A673 (cell line): ENCODE results near the gene ALKBH2. TPM values are rescaled to one million over a fixed set of nuclear protein-coding genes. Genes with fewer than 3 reads are reported as not detected.

ENCODE experiments used
- BruUV-seq: library from RNA; stranded (reverse); fragments of 400-500 nt; replicated peaks from 2 replicates; lab custom pipeline; 2021; lab: Mats Ljungman, UMichigan
- CTCF ChIA-PET: fragments of 300-600 bp; sonication (Branson Sonifier 250); formaldehyde crosslinking; loops from one replicate; lab custom pipeline; 2022; ENCODE audit warnings: antibody characterized with exemption; lab: Charles Lee
- POLR2A ChIA-PET: fragments of 300-600 bp; sonication (Branson Sonifier 250); formaldehyde crosslinking; loops from one replicate; lab custom pipeline; 2022; ENCODE audit warnings: antibody characterized with exemption; ENCODE audit not compliant: low non-redundant PET; lab: Charles Lee
- DNase-seq: peaks from one replicate; pipeline ENCODE4 v3.0.0-alpha.2; 2015; ENCODE audit warnings: low spot score
- H3K27ac ChIP-seq: fragments of 200-600 bp; sonication (generic); 2 replicates; pipeline ENCODE4 v1.5.1; 2016; ENCODE audit warnings: mixed run types, low read depth, mild to moderate bottlenecking, mixed read lengths, antibody characterized with exemption, low read length; ENCODE audit not compliant: poor library complexity, severe bottlenecking
- H3K27me3 ChIP-seq: fragments of 200-600 bp; sonication (generic); replicated peaks from 2 replicates; pipeline ENCODE4 v1.6.1; 2017; ENCODE audit warnings: mixed run types, low read depth, mild to moderate bottlenecking, mixed read lengths, antibody characterized with exemption, low read length; ENCODE audit not compliant: insufficient read depth, poor library complexity
- H3K36me3 ChIP-seq: fragments of 200-600 bp; sonication (generic); 2 replicates; pipeline ENCODE4 v1.6.1; 2016; ENCODE audit warnings: mixed run types, mild to moderate bottlenecking, mixed read lengths, antibody characterized with exemption, low read length; ENCODE audit not compliant: insufficient read depth, poor library complexity, severe bottlenecking
- H3K4me1 ChIP-seq: fragments of 200-600 bp; sonication (generic); 2 replicates; pipeline ENCODE4 v1.6.1; 2017; ENCODE audit warnings: mixed run types, mild to moderate bottlenecking, mixed read lengths, antibody characterized with exemption, low read length; ENCODE audit not compliant: insufficient read depth, poor library complexity, severe bottlenecking
- H3K4me3 ChIP-seq: fragments of 200-600 bp; sonication (generic); 2 replicates; pipeline ENCODE4 v1.5.1; 2016; ENCODE audit warnings: low read depth, mixed run types, mild to moderate bottlenecking, mixed read lengths, low read length; ENCODE audit not compliant: poor library complexity, severe bottlenecking
- H3K9me3 ChIP-seq: fragments of 200-600 bp; sonication (generic); 2 replicates; pipeline ENCODE4 v1.6.1; 2016; ENCODE audit warnings: mixed run types, low read depth, mild to moderate bottlenecking, mixed read lengths, antibody characterized with exemption, low read length; ENCODE audit not compliant: poor library complexity, severe bottlenecking
- CTCF ChIP-seq: fragments of 300-800, 200-600 bp; sonication (generic); conservative IDR thresholded peaks from 2 replicates; pipeline ENCODE4 v1.5.1; 2017; ENCODE audit warnings: low read depth, mild to moderate bottlenecking, antibody characterized with exemption, low read length, moderate library complexity, mixed read lengths
- EZH2 ChIP-seq: fragments of 200-600 bp; sonication (generic); IDR thresholded peaks from 2 replicates; pipeline ENCODE4 v1.6.1; 2017; ENCODE audit warnings: borderline replicate concordance, low read depth, mild to moderate bottlenecking, mixed read lengths, antibody characterized with exemption, low read length; ENCODE audit not compliant: poor library complexity, severe bottlenecking
- intact Hi-C: fragments of 100-400 bp; cut with micrococcal nuclease; formaldehyde crosslinking; loops from one replicate; pipeline ENCODE4 v1.10.0; 2022; ENCODE audit not compliant: unreplicated experiment
- total RNA-seq: library from RNA; stranded (reverse); gene quantifications from 2 replicates; pipeline ENCODE4 v1.2.3, GENCODE V29; 2021

The ALKBH2 gene
- total RNA-seq, 1 experiment from 2014 or later = 40.6 TPM

- H3K36me3 ChIP-seq = peaks cover 31% of the 10 kb centered on the region
- H3K27ac ChIP-seq = peak overlapping the region; percentile 89
- H3K4me1 ChIP-seq = peaks cover 21% of the 10 kb centered on the region
- no peak for DNase-seq
- no peaks in the 10 kb centered on the region for H3K9me3 ChIP-seq
- intact Hi-C loops = loop anchor here (2.0 to 10.0 kb wide), 3 partner anchors 142 to 534 kb away; partner anchors contain the start of genes ISCU and SSH1
- peak overlapping the region; percentile 63 for H3K4me3 ChIP-seq
- ChIA-PET CTCF (interaction anchor here (0.7 kb wide), 1 partner anchor 15 kb away, joined by 9 read pairs; no protein-coding TSS in a partner anchor), POLR2A (interaction anchor here (0.5 kb wide), 1 partner anchor 412 kb away, joined by 3 read pairs; no protein-coding TSS in a partner anchor)
- TF ChIP-seq CTCF (no peak), EZH2 (no peak)
- H3K27me3 ChIP-seq = no peaks in the 10 kb centered on the region
- BruUV-seq = no TSS peak
Observed at GRCh38 chr12:109097140-109097434, 3.8 kb upstream of the ALKBH2 start.

- intact Hi-C loops = loop anchor here (1.0 to 10.0 kb wide), 5 partner anchors 138 to 427 kb away; partner anchors contain the start of gene SSH1
- Histone ChIP-seq H3K4me3 (peak overlapping the region; percentile 48), H3K27me3 (no peaks in the 10 kb centered on the region), H3K4me1 (peaks cover 21% of the 10 kb centered on the region), H3K9me3 (no peaks in the 10 kb centered on the region), H3K36me3 (peaks cover 27% of the 10 kb centered on the region), H3K27ac (peak overlapping the region; percentile 55)
- ChIA-PET POLR2A (no interaction called here), CTCF (no interaction called here)
- TF ChIP-seq EZH2 (no peak), CTCF (no peak)
- DNase-seq = peak; percentile 28
- BruUV-seq = no TSS peak
Observed at GRCh38 chr12:109092497-109093021, 713 bp downstream of the ALKBH2 start.

- peaks cover 21% of the 10 kb centered on the region for H3K4me1 ChIP-seq
- H3K27ac ChIP-seq = no peak overlapping the region
- TF ChIP-seq CTCF = no peak
- no peak for TF ChIP-seq EZH2
- intact Hi-C loops = loop anchor here (10.0 kb wide), 2 partner anchors 135 to 235 kb away; partner anchors contain the start of gene SSH1
- no peaks in the 10 kb centered on the region for H3K27me3 ChIP-seq
- no TSS peak for BruUV-seq
- peaks cover 52% of the 10 kb centered on the region for H3K36me3 ChIP-seq
- CTCF ChIA-PET = no interaction called here
- H3K4me3 ChIP-seq = no peak overlapping the region
- POLR2A ChIA-PET = no interaction called here
- no peak for DNase-seq
- no peaks in the 10 kb centered on the region for H3K9me3 ChIP-seq
Observed at GRCh38 chr12:109089683-109090082, 3.6 kb downstream of the ALKBH2 start.
